Tibial artery (tissue), 4 donors: ENCODE results near the gene OR10A3.

Source experiments
- DNase-seq, 2 donors: peaks; one replicate each; pipeline ENCODE4 v3.0.0-alpha.2; 2019
- H3K27ac ChIP-seq, 2 donors: fragments of 200-600 bp; sonication (generic) in 1 of 2; 1 replicate in 1 of 2; 2 replicates in 1 of 2; pipeline ENCODE4 v1.5.1; 2018 to 2019; ENCODE audit warnings: mild to moderate bottlenecking in 1 of 2
- H3K27me3 ChIP-seq, 2 donors: fragments of 200-600 bp; sonication (generic) in 1 of 2; one replicate each; pipeline versions ENCODE4 v1.5.1 to v1.6.0; 2016 to 2019
- H3K36me3 ChIP-seq, 3 donors: fragments of 200-600 bp; sonication (generic) in 2 of 3; one replicate each; pipeline ENCODE4 v1.5.1; 2016 to 2019; ENCODE audit warnings: mild to moderate bottlenecking in 2 of 3
- H3K4me1 ChIP-seq, 4 donors: fragments of 200-600 bp; sonication (generic) in 2 of 4; 1 replicate in 3 of 4; 2 replicates in 1 of 4; pipeline ENCODE4 v1.5.1; 2016 to 2019
- H3K4me3 ChIP-seq, 2 donors: fragments of 200-600 bp; sonication (generic) in 1 of 2; 1 replicate in 1 of 2; 2 replicates in 1 of 2; pipeline ENCODE4 v1.5.1; 2018 to 2019; ENCODE audit warnings: mild to moderate bottlenecking in 2 of 2
- H3K9me3 ChIP-seq, 3 donors: fragments of 200-600 bp; sonication (generic) in 1 of 3; one replicate each; pipeline ENCODE4 v1.5.1; 2016 to 2019
- CTCF ChIP-seq, 2 experiments: fragments of 200-600 bp in 1 of 2; fragments of 450-650 bp in 1 of 2; IDR thresholded peaks; one replicate each; pipeline ENCODE4 v1.5.1; 2017 to 2019; ENCODE audit warnings: antibody characterized with exemption in 2 of 2, mild to moderate bottlenecking in 1 of 2, moderate library complexity in 1 of 2
- intact Hi-C: fragments of 100-400 bp; cut with DNase I; formaldehyde crosslinking; loops from one replicate; pipeline ENCODE4 v1.15.0; 2023; ENCODE audit warnings: low total_unique reads

The OR10A3 gene

GRCh38 chr11:7910286-7910788, 31.2 kb downstream of the OR10A3 start:
- intact Hi-C loops, result no loop called here

GRCh38 chr11:7909585-7910285, 31.8 kb downstream of the OR10A3 start:
- H3K27ac ChIP-seq, result no peak overlapping the region
- no peak overlapping the region for H3K4me3 ChIP-seq
- intact Hi-C loops, result no loop called here
- no peaks in the 10 kb centered on the region for H3K27me3 ChIP-seq
- no peaks in the 10 kb centered on the region for H3K4me1 ChIP-seq
- DNase-seq, result no peak
- no peaks in the 10 kb centered on the region for H3K36me3 ChIP-seq
- TF ChIP-seq CTCF (IDR thresholded peaks at IDR 0.05), result no peak
- no peaks in the 10 kb centered on the region for H3K9me3 ChIP-seq

More at GRCh38 chr11:7910286-7910788, 31.2 kb downstream of the OR10A3 start:
- Histone ChIP-seq H3K27ac (no peak overlapping the region), H3K27me3 (no peaks in the 10 kb centered on the region), H3K4me3 (no peak overlapping the region), H3K4me1 (no peaks in the 10 kb centered on the region), H3K36me3 (no peaks in the 10 kb centered on the region), H3K9me3 (no peaks in the 10 kb centered on the region)
- no peak for DNase-seq
- no peak for TF ChIP-seq CTCF (IDR thresholded peaks at IDR 0.05)

- Histone ChIP-seq H3K4me1 (no peaks in the 10 kb centered on the region), H3K36me3 (no peaks in the 10 kb centered on the region), H3K27ac (no peak overlapping the region), H3K9me3 (no peaks in the 10 kb centered on the region), H3K27me3 (no peaks in the 10 kb centered on the region), H3K4me3 (no peak overlapping the region)
- intact Hi-C loops, result no loop called here
- DNase-seq, result no peak
- no peak for TF ChIP-seq CTCF (IDR thresholded peaks at IDR 0.05)
Observed at GRCh38 chr11:7907121-7907520, 34.4 kb downstream of the OR10A3 start.

- DNase-seq, result no peak
- H3K36me3 ChIP-seq, result no peaks in the 10 kb centered on the region
- TF ChIP-seq CTCF (IDR thresholded peaks at IDR 0.05), result no peak
- H3K4me3 ChIP-seq, result no peak overlapping the region
- no peaks in the 10 kb centered on the region for H3K27me3 ChIP-seq
- H3K27ac ChIP-seq, result no peak overlapping the region
- intact Hi-C loops, result no loop called here
- no peaks in the 10 kb centered on the region for H3K4me1 ChIP-seq
- H3K9me3 ChIP-seq, result no peaks in the 10 kb centered on the region
Observed at GRCh38 chr11:7906481-7906880, 35.0 kb downstream of the OR10A3 start.

- Histone ChIP-seq H3K4me1 (no peaks in the 10 kb centered on the region), H3K27me3 (no peaks in the 10 kb centered on the region), H3K4me3 (no peak overlapping the region), H3K27ac (no peak overlapping the region), H3K9me3 (no peaks in the 10 kb centered on the region), H3K36me3 (no peaks in the 10 kb centered on the region)
- TF ChIP-seq CTCF (IDR thresholded peaks at IDR 0.05), result no peak
- intact Hi-C loops, result no loop called here
- DNase-seq, result no peak
Observed at GRCh38 chr11:7905961-7906429, 35.5 kb downstream of the OR10A3 start.
